ENCODE data around the gene HSPA12A. TPM values are rescaled to one million over a fixed set of nuclear protein-coding genes. Genes with fewer than 3 reads are reported as not detected.

The HSPA12A gene
- polyA plus RNA-seq, 1 experiment, result 7.9 TPM

- no peak for DNase-seq (ENCODE audit: low read depth)
- Histone ChIP-seq H3K27me3 (ENCODE audit: control insufficient read depth, insufficient read depth, low read length) (0 out of 2 replicates have a peak, but pooled peaks cover 2% of the 10 kb centered on the region), H3K4me3 (ENCODE audit: low read depth, low read length) (no peak overlapping the region), H3K36me3 (ENCODE audit: control insufficient read depth, insufficient read depth, low read length) (no peaks in the 10 kb centered on the region)
- ChIA-PET CTCF (no interaction called here), POLR2A (no interaction called here)
- TF ChIP-seq, protein P1, sequence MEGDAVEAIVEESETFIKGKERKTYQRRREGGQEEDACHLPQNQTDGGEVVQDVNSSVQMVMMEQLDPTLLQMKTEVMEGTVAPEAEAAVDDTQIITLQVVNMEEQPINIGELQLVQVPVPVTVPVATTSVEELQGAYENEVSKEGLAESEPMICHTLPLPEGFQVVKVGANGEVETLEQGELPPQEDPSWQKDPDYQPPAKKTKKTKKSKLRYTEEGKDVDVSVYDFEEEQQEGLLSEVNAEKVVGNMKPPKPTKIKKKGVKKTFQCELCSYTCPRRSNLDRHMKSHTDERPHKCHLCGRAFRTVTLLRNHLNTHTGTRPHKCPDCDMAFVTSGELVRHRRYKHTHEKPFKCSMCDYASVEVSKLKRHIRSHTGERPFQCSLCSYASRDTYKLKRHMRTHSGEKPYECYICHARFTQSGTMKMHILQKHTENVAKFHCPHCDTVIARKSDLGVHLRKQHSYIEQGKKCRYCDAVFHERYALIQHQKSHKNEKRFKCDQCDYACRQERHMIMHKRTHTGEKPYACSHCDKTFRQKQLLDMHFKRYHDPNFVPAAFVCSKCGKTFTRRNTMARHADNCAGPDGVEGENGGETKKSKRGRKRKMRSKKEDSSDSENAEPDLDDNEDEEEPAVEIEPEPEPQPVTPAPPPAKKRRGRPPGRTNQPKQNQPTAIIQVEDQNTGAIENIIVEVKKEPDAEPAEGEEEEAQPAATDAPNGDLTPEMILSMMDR (IDR thresholded peaks at IDR 0.05; ENCODE audit: insufficient read depth, low read depth, low read length), result no peak
Measured at GRCh38 chr10:116621934-116622655, 120.3 kb downstream of the HSPA12A start.

DNA sequence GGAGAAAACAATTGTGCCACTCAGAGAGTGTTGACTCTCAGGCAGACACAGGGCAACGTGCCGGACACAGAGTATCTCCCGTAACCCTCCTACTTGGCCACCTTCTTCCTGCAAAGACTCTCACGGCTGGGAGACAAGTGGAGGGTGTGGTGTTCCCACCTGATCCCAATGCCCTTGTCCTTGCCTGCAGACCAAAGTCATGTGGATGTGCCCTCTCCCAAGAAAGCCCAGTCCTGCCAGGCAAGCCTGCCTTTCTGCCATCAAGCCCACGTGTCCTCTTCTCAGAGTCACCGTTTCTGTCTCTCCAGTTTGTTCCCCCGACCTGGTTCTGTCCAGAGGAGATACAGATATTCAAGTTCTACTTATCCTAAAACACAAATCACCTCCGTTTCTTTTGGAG lies 120.9 kb downstream of the HSPA12A start:
- ChIA-PET POLR2A (no interaction called here), CTCF (no interaction called here)
- Histone ChIP-seq H3K36me3 (ENCODE audit: control insufficient read depth, insufficient read depth, low read length) (no peaks in the 10 kb centered on the region), H3K27me3 (ENCODE audit: control insufficient read depth, insufficient read depth, low read length) (no peaks in the 10 kb centered on the region), H3K4me3 (ENCODE audit: low read depth, low read length) (no peak overlapping the region)
- no peak for DNase-seq (ENCODE audit: low read depth)
- TF ChIP-seq, protein P1 (IDR thresholded peaks at IDR 0.05; ENCODE audit: insufficient read depth, low read depth, low read length), result no peak

Other genes starting within 250 kb of the HSPA12A start
- gene PNLIP, start 196.6 kb downstream of the HSPA12A start, polyA plus RNA-seq (2011; rRNA removed), result not detected in 2 replicates
- gene PNLIPRP1, start 151.6 kb downstream of the HSPA12A start, polyA plus RNA-seq (2011; rRNA removed), result not detected in 2 replicates
- not detected in 2 replicates for gene PNLIPRP2, start 121.6 kb downstream of the HSPA12A start, polyA plus RNA-seq (2011; rRNA removed)
- 0.28 and 0.29 TPM in 2 replicates for gene ENO4, start 106.9 kb upstream of the HSPA12A start, polyA plus RNA-seq (2011; rRNA removed)

Measured in BJ (cell line).